ENCODE measurements around the gene ARHGAP8.
A peak's percentile ranks its signal among the peaks of the same experiment; 100 is the strongest.

ARHGAP8 gene

DNA sequence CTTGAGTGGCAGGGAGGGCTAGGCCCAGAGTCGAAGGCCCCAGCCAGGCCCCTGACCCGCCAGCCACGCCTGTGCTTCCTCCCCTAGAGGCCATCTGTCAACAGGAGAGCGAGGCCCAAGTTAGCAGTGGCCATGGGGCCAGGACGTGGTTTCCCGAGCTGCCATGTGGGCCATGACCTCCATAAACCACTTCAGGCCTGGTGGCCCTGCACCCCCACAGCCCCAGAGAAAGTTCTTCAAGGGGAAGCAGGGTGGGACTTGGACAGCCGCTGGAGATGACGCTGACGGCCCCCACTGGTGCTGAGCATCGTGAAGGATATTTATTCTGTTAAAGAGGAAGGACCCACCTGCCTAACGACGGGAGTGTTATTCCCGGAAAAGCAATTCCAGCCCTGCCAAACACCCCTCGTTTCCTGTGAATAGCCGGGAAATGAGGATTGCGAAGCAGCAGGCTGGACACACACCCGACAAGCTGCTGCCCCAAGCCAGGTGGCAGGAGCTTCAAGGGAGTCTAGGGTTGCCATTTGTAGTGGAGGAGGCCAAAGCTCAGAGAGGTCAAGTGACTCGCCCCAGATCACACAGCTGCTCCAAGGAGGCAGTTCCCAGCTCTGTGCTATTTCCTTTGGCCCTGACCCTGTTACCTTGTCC is 37.5 kb upstream of the ARHGAP8 start:
- DNase-seq (ENCODE audit: low spot score), result no peak
- Histone ChIP-seq H3K27ac (peak overlapping the region in 1 of 2 donors; percentile 37), H3K4me3 (no peak overlapping the region)
- TF ChIP-seq, protein P1, sequence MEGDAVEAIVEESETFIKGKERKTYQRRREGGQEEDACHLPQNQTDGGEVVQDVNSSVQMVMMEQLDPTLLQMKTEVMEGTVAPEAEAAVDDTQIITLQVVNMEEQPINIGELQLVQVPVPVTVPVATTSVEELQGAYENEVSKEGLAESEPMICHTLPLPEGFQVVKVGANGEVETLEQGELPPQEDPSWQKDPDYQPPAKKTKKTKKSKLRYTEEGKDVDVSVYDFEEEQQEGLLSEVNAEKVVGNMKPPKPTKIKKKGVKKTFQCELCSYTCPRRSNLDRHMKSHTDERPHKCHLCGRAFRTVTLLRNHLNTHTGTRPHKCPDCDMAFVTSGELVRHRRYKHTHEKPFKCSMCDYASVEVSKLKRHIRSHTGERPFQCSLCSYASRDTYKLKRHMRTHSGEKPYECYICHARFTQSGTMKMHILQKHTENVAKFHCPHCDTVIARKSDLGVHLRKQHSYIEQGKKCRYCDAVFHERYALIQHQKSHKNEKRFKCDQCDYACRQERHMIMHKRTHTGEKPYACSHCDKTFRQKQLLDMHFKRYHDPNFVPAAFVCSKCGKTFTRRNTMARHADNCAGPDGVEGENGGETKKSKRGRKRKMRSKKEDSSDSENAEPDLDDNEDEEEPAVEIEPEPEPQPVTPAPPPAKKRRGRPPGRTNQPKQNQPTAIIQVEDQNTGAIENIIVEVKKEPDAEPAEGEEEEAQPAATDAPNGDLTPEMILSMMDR (IDR thresholded peaks at IDR 0.05), result no peak

DNA sequence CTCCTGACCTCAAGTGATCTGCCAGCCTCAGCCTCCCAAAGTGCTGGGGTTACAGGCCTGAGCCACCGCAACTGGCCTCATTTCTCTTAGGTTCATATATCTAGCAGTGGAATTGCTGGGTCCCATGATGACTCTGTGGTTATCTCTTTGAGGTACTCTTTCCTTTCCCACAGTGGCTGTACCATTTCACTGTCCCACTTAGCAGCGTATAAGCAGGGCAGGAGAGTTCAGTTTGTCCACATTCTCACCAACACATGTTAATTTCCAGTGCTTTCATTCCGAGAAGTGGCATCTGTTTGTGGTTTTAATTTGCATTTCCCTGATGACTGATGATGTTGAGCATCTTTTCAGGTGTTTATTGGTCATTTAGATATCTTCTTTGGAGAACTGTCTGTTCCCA is 34.0 kb upstream of the ARHGAP8 start:
- H3K4me3 ChIP-seq, result no peak overlapping the region
- no peak for DNase-seq (ENCODE audit: low spot score)
- H3K27ac ChIP-seq, result no peak overlapping the region
- TF ChIP-seq, protein P1 (IDR thresholded peaks at IDR 0.05), result no peak

DNA sequence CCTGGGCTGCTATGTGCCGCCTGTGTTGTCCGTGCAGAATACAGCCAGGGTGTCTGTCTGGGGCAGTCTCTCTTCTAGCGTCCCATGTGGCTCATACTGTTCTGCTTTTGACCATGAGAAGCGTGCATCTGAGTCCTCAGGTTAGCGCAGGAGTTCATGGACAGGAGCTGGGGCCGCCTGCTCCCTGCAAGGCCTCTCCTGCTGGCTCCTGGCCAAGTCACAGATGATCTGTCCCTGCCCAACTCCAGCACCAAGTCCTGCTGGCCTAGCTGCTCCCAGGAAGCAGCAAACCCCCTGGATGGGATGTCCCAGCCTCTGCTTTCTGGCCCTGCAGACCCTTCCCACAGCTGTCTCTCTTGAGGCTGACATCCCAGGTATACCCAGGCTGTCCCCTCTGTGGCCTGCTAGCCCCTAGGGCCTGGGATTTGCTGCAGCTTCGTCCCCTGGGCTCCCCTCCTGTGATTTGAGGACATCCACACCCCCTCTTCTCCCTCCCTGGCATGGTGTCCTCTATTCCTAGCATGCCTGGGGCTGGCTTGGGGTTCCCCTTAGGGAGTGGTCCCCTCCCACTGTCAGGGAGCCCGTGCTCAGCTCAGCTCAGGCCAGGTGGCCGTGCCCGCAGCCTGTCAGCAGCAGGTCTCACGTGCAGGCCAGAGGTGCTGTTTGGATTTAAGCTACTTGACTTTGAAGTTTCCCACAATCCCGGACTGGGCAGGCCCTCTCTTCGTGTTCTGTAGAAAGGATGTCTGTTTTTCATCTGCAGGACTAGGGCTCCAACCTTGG is 32.6 kb upstream of the ARHGAP8 start:
- Histone ChIP-seq H3K4me3 (no peak overlapping the region), H3K27ac (no peak overlapping the region)
- TF ChIP-seq, protein P1 (IDR thresholded peaks at IDR 0.05), result no peak
- DNase-seq (ENCODE audit: low spot score), result no peak

DNA sequence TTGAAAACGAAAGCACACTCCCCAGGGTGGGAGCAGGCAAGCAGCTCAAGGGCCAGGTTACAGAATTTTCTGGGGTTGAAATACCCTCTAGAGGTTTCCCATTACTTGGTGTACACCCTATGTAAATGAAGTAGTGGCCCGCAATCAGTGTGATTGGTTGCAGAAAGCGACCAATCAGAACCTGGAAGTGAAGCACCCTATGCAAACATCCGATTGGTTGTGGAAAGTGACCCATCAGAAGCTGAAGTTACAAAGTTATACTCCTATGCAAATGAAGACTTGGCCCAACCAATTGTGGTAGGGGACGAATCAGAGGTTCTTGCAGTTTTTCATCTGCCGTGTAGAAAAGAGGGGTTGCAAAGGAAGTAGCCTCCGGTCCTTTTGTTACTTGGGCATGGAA is 31.2 kb upstream of the ARHGAP8 start:
- no peak overlapping the region for H3K4me3 ChIP-seq
- H3K27ac ChIP-seq, result no peak overlapping the region
- no peak for DNase-seq (ENCODE audit: low spot score)
- TF ChIP-seq, protein P1 (IDR thresholded peaks at IDR 0.05), result no peak

DNA sequence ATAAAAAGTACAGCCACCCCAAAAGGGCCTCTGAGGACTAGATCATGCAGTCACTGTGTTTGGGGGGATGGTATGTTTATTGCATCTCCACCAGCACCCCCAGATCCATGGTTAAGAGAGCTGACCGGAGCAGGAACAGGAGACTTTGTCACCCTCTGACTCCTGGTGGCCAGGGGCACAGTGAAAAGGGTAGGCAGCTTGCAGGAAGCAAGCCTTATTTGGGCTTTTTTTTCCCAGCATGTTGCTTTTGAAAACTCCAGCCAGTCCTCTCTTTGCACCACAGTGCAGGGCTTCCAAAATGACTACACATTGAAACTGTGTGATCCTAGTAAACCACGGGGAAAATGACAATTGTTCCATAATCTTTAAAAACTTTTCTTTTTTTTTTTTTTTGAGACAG is 29.8 kb upstream of the ARHGAP8 start:
- no peak for DNase-seq (ENCODE audit: low spot score)
- TF ChIP-seq, protein P1 (IDR thresholded peaks at IDR 0.05), result no peak

DNA sequence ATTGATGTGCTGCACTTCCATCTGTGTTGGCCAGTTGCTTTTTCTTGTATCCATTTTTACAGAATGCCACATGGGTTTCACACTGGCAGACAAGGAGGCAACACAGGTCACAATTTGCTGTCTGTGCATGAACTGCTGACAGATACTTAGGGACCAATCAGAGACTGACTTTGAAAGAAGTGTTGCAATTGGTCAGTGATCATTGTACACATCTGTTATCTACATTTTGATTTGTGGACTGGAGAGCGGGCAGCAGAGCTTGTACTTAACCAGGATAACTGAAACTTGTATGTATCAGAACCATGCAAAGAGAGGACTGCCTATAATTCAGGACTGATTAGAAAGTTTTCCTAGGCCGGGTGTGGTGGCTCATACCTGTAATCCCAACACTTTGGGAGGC is 28.6 kb upstream of the ARHGAP8 start:
- DNase-seq (ENCODE audit: low spot score), result no peak
- TF ChIP-seq, protein P1 (IDR thresholded peaks at IDR 0.05), result no peak
- H3K27ac ChIP-seq, result no peak overlapping the region
- H3K4me3 ChIP-seq, result no peak overlapping the region

More for the DNA sequence above, 29.8 kb upstream of the ARHGAP8 start:
- no peak overlapping the region for H3K4me3 ChIP-seq
- H3K27ac ChIP-seq, result no peak overlapping the region

DNA sequence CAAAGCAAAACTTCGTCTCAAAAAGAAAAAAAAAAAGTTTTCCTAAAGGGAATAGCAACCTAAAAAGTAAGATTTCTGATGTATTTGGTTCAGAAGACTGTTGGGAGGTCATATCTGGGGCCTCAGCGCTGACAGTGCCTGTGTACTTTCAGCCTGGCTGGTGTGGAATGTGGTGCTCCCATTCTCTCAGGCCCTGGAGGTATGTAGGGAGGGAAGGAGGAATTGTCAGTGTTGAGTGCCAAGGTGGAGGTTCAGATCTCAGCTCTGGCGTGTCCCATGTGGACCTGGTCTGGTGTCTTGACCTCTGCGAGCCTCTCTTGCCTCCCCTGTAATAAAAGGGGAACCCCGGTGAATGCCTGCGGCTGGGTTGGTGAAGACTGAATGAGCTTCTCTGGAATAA is 28.0 kb upstream of the ARHGAP8 start:
- no peak overlapping the region for H3K27ac ChIP-seq
- DNase-seq (ENCODE audit: low spot score), result no peak
- TF ChIP-seq, protein P1 (IDR thresholded peaks at IDR 0.05), result no peak
- no peak overlapping the region for H3K4me3 ChIP-seq

All from coronary artery (tissue), 2 donors.